ENCODE data around the gene DNAH8.

DNAH8 gene

DNA sequence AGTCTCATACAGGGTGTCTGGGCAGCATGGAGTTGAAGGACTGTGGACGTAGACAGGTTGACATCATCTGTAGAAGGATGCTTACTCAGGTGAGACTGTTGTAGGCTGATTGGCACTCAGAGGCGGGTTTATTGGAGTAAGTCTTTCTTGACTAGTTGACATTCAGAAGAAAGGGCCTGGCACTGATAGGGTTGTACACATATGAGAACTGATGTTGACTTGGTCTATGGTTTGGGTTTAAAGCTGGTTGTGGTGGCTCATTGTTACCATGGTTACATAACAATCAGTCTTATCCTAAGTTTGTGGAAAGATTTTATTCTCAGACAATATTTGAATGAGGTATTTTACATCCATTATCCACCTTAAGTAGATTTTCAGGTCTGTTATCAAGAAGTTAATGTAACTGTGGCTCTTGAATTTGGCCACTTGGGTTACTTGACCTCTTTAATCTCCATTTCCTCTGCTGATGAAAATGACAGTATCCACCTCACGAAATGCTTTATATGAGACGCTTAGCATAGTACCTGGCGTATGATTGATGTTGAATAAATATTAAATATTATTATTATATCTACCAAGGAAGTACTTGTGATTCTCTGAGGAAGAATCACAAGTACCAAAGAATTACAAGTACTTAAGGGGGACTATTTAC, 109.3 kb downstream of the DNAH8 start:
- DNase-seq (ENCODE audit: low read depth in 2 of 2) = no peak
- TF ChIP-seq, protein P1, sequence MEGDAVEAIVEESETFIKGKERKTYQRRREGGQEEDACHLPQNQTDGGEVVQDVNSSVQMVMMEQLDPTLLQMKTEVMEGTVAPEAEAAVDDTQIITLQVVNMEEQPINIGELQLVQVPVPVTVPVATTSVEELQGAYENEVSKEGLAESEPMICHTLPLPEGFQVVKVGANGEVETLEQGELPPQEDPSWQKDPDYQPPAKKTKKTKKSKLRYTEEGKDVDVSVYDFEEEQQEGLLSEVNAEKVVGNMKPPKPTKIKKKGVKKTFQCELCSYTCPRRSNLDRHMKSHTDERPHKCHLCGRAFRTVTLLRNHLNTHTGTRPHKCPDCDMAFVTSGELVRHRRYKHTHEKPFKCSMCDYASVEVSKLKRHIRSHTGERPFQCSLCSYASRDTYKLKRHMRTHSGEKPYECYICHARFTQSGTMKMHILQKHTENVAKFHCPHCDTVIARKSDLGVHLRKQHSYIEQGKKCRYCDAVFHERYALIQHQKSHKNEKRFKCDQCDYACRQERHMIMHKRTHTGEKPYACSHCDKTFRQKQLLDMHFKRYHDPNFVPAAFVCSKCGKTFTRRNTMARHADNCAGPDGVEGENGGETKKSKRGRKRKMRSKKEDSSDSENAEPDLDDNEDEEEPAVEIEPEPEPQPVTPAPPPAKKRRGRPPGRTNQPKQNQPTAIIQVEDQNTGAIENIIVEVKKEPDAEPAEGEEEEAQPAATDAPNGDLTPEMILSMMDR (IDR thresholded peaks at IDR 0.05; ENCODE audit: low read depth, low read length) = no peak
- H3K4me3 ChIP-seq (replicated peaks in 1 of 2; ENCODE audit: low read depth in 2 of 2, low read length in 2 of 2) = no peak overlapping the region

DNA sequence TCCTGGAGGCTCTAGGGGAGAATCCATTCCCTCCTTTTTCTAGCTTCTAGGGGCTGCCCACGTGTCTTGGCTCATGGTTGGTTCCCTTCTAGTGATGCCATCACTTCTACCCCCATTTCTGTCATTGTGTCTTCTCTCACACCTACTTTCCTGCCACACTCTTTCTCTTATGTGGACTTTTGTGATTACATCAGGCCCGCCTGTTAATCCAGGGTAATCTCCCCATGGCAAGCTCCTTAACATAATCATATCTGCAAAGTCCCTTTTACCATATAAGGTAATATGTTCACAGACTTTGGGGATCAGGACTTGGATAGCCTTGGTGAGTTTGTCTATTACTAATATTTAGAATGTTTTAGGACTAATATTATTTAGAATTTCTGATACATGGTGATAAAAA, 111.9 kb downstream of the DNAH8 start:
- no peak for DNase-seq (ENCODE audit: low read depth in 2 of 2)
- TF ChIP-seq, protein P1 (IDR thresholded peaks at IDR 0.05; ENCODE audit: low read depth, low read length) = no peak
- H3K4me3 ChIP-seq (replicated peaks in 1 of 2; ENCODE audit: low read depth in 2 of 2, low read length in 2 of 2) = no peak overlapping the region

DNA sequence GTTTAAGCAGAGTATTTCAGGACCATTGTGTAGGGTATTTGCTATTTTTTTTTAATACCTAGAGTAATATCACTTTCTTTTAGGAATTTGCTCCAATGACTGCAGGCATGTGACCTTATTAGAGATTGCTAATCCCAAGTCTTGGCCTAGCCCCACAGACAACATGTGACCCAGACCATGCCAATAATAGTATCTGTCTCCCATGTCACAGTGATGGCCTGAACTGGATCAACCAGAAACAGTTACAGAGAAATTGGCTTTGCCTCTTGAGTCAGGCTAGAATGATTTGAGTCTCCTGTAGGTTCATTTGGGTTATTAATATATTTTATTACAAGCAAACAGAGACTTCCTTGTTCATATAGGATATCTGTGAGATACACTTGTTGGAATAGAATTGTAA, 116.8 kb downstream of the DNAH8 start:
- TF ChIP-seq, protein P1 (IDR thresholded peaks at IDR 0.05; ENCODE audit: low read depth, low read length) = no peak
- no peak overlapping the region for H3K4me3 ChIP-seq (replicated peaks in 1 of 2; ENCODE audit: low read depth in 2 of 2, low read length in 2 of 2)
- DNase-seq (ENCODE audit: low read depth in 2 of 2) = no peak

DNA sequence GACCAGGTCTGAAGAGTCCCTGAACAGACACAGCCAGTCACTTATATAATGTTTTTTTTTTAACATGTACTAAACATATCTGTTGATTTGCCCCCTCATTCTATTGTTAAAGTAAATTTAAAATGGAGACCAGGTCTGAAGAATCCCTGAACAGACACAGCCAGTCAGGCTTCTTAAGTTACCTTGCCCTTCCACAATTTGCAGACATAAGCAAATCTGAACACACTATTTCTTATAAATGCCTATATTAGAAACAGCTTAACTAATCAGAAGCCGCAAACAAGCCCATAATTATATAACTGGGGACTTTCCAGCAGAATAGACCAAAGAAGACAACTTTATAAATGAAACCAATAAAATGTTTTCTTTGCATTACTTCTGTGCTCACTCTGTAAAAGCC, 118.2 kb downstream of the DNAH8 start:
- DNase-seq (ENCODE audit: low read depth in 2 of 2) = no peak
- TF ChIP-seq, protein P1 (IDR thresholded peaks at IDR 0.05; ENCODE audit: low read depth, low read length) = no peak
- no peak overlapping the region for H3K4me3 ChIP-seq (replicated peaks in 1 of 2; ENCODE audit: low read depth in 2 of 2, low read length in 2 of 2)

DNA sequence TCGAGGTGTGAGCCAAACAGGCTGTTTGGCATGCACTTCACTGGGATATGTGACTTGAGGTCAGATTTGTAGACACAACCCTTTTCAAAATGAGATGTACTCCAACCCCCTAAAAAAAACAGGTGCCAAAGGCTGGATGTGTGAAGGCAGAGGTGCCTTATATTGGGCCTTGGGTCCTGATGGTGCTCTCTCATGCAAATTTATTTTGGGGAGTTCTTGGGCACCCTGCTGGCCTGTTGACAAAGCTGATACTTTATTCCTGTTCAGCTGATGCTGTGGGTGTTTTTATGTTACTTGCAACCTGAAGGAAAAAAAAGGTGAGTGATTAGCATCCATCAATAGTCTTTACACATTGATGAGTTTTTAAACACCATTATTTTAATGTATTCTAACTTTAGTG, 121.5 kb downstream of the DNAH8 start:
- DNase-seq (ENCODE audit: low read depth in 2 of 2) = no peak
- TF ChIP-seq, protein P1 (IDR thresholded peaks at IDR 0.05; ENCODE audit: low read depth, low read length) = no peak
- H3K4me3 ChIP-seq (replicated peaks in 1 of 2; ENCODE audit: low read depth in 2 of 2, low read length in 2 of 2) = no peak overlapping the region

DNA sequence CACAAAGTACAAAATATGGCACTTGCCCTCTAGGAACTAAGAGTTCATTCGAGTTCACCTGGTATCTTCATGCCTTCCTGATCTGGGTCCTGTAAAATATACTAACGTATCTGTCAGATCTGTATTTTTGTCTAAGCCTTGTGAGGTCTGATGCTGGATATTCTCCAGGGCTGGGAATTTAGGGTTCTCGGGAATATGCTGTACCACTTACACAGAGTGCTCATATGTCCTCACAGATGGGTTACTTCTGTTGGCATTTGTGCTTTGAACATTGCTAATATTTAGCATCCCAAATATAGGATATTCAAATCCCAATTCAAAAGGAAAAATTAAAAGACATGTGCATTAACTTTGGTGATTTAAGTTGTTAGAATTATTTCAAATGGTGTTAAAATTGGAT, 122.0 kb downstream of the DNAH8 start:
- no peak overlapping the region for H3K4me3 ChIP-seq (replicated peaks in 1 of 2; ENCODE audit: low read depth in 2 of 2, low read length in 2 of 2)
- no peak for DNase-seq (ENCODE audit: low read depth in 2 of 2)
- TF ChIP-seq, protein P1 (IDR thresholded peaks at IDR 0.05; ENCODE audit: low read depth, low read length) = no peak

DNA sequence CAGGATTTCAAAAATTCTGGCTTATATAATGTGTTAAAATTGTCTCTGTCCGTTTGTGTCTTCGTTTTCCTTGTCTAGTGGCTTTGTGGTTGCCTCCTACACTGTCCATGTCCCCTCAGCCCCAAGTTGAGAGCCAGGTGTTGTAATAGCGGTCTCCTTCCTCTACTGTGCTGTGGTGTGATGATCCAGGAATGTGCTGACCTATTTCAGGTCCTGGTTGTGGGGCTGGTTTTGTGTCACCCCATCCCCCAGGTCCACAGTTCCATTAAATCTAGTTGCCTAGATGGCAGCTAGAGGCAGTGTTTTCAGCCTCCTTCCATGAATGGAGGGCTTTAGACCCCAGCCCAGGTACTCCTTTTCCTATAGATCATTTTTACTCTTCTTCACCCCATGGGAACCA, 128.7 kb downstream of the DNAH8 start:
- TF ChIP-seq, protein P1 (IDR thresholded peaks at IDR 0.05; ENCODE audit: low read depth, low read length) = no peak
- no peak overlapping the region for H3K4me3 ChIP-seq (replicated peaks in 1 of 2; ENCODE audit: low read depth in 2 of 2, low read length in 2 of 2)
- no peak for DNase-seq (ENCODE audit: low read depth in 2 of 2)

Data from cardiac fibroblast (primary cell).